ENCODE data around the gene ELAVL2. TPM values are rescaled to one million over a fixed set of nuclear protein-coding genes. Genes with fewer than 3 reads are reported as not detected.

ELAVL2 gene
- total RNA-seq, 1 donor from 2014 or later = 0.26 TPM

DNA sequence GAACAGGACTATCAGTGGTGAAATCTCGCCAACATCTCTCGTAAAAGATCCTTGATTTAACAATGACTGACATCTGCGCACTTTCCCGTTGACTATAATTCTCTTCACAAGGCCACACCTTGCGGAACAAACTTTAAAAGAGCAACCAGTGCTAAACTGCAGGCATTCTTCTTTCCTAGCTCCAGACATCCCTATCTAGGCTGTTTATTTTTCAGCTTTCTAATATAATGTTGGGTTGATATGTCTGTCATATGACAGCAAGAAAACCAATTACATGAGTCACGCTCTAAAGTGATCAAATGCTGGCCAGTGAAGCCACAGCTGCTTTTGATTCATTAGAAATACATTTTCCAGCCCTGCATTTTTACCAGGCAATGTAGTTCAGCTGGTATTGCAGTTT lies 162.5 kb downstream of the ELAVL2 start:
- FAIRE-seq (no peak), DNase-seq (ENCODE audit: low read depth) (no peak)
- Histone ChIP-seq H3K27me3 (ENCODE audit: control insufficient read depth, insufficient read depth, low read length) (no peaks in the 10 kb centered on the region), H3K4me3 (ENCODE audit: low read depth, low read length) (no peak overlapping the region), H3K36me3 (ENCODE audit: control insufficient read depth, insufficient read depth, low read length) (no peaks in the 10 kb centered on the region)
- TF ChIP-seq, protein P1, sequence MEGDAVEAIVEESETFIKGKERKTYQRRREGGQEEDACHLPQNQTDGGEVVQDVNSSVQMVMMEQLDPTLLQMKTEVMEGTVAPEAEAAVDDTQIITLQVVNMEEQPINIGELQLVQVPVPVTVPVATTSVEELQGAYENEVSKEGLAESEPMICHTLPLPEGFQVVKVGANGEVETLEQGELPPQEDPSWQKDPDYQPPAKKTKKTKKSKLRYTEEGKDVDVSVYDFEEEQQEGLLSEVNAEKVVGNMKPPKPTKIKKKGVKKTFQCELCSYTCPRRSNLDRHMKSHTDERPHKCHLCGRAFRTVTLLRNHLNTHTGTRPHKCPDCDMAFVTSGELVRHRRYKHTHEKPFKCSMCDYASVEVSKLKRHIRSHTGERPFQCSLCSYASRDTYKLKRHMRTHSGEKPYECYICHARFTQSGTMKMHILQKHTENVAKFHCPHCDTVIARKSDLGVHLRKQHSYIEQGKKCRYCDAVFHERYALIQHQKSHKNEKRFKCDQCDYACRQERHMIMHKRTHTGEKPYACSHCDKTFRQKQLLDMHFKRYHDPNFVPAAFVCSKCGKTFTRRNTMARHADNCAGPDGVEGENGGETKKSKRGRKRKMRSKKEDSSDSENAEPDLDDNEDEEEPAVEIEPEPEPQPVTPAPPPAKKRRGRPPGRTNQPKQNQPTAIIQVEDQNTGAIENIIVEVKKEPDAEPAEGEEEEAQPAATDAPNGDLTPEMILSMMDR (IDR thresholded peaks at IDR 0.05; ENCODE audit: insufficient read depth, low read length, severe bottlenecking) = no peak

GRCh38 chr9:23663125-23663524 lies 162.9 kb downstream of the ELAVL2 start:
- Histone ChIP-seq H3K27me3 (ENCODE audit: control insufficient read depth, insufficient read depth, low read length) (no peaks in the 10 kb centered on the region), H3K4me3 (ENCODE audit: low read depth, low read length) (no peak overlapping the region), H3K36me3 (ENCODE audit: control insufficient read depth, insufficient read depth, low read length) (no peaks in the 10 kb centered on the region)
- TF ChIP-seq, protein P1 (IDR thresholded peaks at IDR 0.05; ENCODE audit: insufficient read depth, low read length, severe bottlenecking) = no peak
- DNase-seq (ENCODE audit: low read depth) (no peak), FAIRE-seq (no peak)

DNA sequence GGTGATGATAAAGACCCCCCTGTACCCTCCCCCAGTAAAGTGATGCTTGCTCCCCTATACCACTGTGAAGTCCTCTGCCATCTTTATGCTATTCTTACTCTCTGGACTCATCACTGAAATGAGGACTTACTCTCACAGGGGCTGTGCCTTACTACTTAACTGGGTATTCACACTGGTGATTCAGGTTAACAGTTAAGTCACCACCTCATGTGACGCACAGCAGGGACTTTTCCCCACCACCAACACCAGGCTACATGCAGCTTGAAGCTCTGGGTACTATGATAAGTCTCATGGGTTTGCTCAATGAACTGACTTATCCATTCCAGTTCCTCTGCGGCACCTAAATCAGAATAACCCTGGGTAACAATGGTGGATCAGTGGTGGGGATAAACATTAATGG lies 163.7 kb downstream of the ELAVL2 start:
- H3K4me3 ChIP-seq (ENCODE audit: low read depth, low read length) = no peak overlapping the region
- DNase-seq (ENCODE audit: low read depth) = no peak
- TF ChIP-seq, protein P1 (IDR thresholded peaks at IDR 0.05; ENCODE audit: insufficient read depth, low read length, severe bottlenecking) = no peak
- FAIRE-seq = peak; percentile 28
- no peaks in the 10 kb centered on the region for H3K36me3 ChIP-seq (ENCODE audit: control insufficient read depth, insufficient read depth, low read length)
- no peaks in the 10 kb centered on the region for H3K27me3 ChIP-seq (ENCODE audit: control insufficient read depth, insufficient read depth, low read length)

GRCh38 chr9:23659346-23660006 lies 166.6 kb downstream of the ELAVL2 start:
- Histone ChIP-seq H3K27me3 (ENCODE audit: control insufficient read depth, insufficient read depth, low read length) (no peaks in the 10 kb centered on the region), H3K4me3 (ENCODE audit: low read depth, low read length) (no peak overlapping the region), H3K36me3 (ENCODE audit: control insufficient read depth, insufficient read depth, low read length) (no peaks in the 10 kb centered on the region)
- DNase-seq (ENCODE audit: low read depth) (peak; percentile 78), FAIRE-seq (no peak)
- TF ChIP-seq, protein P1 (IDR thresholded peaks at IDR 0.05; ENCODE audit: insufficient read depth, low read length, severe bottlenecking) = no peak

DNA sequence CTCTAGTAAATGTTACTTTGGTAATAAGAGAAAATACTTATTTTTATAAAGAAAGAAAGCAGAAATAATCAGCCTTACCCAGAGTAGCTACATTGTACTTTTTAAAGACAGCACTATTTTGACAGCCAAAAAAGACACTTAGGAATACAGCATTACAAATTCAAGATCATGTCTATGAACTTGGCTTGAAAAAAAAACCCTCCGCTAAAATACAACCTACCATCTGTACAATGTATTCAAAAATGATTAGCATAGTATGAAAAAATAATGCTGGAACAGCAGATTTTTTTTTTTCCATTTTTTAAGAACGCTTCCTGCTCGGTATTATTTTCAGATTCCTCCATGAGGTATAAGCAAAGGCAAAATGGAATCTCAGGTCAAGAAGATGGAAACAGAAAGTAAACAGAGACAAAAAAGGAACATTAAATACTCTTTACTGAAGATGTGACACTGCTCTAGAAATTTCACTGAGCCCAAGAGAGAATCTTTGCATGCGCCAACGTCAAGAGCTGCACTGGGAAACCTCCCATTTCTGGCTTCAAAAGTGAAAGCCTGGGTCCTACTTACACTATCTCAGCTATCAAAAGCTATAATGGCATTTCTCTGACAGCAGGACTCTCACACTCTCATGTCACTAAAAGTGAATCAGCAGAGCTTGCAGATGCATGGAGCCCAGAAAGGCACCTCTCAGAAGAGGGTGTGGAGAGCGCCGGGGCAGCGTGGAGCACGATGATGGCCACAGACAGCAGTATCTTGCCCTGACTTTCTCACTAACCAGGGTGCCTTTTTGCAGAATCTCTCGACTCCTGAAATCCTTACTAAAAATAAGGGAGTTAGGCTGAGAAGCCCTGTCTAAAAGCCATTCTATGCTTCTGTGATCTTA lies 167.4 kb downstream of the ELAVL2 start:
- no peaks in the 10 kb centered on the region for H3K36me3 ChIP-seq (ENCODE audit: control insufficient read depth, insufficient read depth, low read length)
- FAIRE-seq (no peak), DNase-seq (ENCODE audit: low read depth) (no peak)
- TF ChIP-seq, protein P1 (IDR thresholded peaks at IDR 0.05; ENCODE audit: insufficient read depth, low read length, severe bottlenecking) = no peak
- H3K27me3 ChIP-seq (ENCODE audit: control insufficient read depth, insufficient read depth, low read length) = no peaks in the 10 kb centered on the region
- H3K4me3 ChIP-seq (ENCODE audit: low read depth, low read length) = no peak overlapping the region
